Stimulated activated CD8-positive, alpha-beta memory T cell treated with anti-CD3 and anti-CD28 coated beads, Interleukin-7, amount 100 ng/mL, for 24 hours (primary cell): Measurements from ENCODE around the gene PDE4D.
A peak's percentile ranks its signal among the peaks of the same experiment; 100 is the strongest.

Source experiments
- DNase-seq: peaks from one replicate; pipeline ENCODE4 v3.0.0-alpha.2; 2020; ENCODE audit warnings: low read depth

Gene PDE4D

DNA sequence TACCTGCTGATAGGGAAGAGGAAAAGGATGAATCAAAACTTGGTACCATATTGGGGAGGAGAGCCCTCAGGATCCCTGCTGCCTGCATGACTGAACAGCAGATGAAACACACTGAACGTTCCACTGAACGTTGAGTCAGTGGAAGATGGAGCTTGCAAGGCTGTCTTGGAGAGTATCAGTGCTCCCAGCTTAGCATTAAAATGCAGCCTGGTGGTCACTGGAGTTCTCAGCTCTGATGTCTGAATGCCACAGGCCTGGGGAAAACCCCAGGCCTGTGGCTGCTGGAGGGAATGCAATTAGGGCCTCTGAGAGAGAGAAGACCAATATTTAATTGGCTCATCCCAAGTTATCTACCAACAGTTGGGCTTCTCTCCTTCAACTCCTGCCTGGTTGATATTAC, 54.5 kb downstream of the PDE4D start:
- no peak for DNase-seq

DNA sequence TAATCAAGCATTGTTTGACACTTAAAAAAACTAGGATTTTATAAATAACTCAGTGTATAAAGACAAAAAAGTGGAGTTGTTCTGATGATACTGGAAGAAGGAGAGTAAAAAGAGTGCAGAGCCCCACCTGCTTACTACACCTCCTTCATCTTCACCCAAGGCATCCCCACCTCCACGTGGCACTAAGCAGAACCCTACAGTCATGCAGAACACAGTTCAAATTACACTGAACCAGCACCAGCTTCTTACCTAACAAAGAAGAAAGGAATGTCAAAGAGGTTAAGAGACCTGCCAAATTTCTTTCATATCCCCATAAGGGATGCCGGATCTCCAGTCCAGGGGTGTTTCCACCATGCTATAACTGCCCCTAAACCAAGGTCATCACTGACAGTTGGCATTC, 55.5 kb downstream of the PDE4D start:
- DNase-seq: no peak

DNA sequence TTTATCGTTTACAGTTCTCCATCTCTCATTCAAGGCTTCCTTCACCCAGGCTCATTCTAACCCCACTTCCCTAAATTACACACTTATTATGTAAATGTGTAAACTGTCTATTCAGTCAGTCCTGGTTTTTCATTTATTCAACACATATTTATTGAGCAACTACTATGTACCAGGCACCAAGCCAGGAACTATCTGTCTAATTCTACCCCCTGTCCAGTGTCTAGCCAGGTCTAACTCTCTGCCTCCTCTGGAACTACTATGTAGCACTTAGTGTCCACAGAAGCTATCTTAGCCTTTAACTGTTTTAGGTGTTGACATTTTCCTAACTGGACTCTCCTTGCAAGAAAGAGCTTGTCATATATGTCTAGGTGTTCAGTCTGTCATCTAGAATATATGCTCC, 56.5 kb downstream of the PDE4D start:
- DNase-seq: no peak

DNA sequence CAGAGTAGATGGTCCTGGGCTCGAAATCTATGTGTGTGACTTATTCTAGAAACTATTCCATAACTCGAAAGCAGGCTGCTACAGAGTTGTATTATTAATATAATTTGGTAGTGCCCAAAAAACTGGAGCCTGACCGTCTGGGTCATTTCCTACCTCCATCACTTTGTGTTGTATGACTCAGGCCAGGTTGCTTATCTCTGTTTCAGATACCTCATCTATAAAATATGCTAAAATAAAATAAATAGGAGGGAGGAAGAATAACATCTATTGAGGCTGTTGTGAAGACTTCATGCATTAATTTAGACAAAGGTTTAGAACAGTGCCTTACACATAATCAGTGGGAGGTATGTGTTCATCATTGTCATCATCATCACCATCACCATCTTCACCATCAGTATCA, 57.7 kb downstream of the PDE4D start:
- no peak for DNase-seq

DNA sequence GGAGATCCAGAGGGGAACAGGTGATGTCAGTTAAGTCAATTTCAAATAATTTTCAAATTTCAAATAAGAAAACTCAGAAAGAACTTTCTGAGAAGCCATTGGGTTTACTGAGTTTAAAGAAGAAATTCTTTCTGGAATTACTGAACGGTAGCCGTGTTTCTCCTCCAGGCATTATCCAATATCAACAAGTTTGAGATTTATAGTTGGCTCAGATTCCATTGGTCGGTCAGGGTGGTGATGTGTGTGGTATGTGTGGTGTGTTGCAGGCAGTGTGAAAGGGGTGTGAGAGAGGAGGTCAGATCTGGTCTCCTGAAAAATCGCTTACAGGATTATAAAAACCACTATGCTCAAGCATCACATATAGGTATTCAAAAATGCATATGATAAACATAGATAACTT, 60.1 kb downstream of the PDE4D start:
- DNase-seq: no peak

DNA sequence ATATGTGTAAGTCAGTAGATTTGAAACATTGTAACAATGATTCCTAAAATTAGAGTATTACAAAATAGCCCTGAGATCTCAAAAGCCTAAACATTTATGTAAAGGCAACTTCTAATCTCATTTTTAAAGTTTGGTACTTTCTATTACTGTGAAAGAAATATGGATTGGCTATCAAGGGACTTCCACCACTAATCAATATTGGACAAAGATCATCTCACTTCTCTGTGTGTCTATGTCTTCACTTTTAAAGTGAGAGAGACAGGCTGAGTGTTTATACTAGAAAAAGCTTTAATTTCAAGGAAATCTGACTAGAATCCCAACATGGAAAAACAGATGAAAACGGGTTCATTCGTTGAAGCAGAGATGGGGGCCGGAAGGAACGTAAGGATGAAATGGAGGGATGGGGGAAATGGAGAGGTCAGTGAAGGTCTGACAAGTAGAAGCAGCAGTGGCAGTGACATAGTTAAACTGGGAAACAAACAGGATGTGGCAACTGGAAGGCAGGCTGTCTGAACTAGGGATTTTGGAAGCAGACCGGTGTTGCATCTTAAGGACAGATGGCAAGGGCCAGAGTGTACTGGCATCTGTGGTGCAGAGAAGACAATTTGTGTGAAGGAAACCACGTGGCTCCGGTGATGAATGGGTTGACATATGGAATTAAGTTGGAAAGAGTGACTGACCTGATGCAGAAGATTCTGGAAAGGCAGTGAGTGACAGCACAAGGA, 60.8 kb downstream of the PDE4D start:
- DNase-seq: no peak

DNA sequence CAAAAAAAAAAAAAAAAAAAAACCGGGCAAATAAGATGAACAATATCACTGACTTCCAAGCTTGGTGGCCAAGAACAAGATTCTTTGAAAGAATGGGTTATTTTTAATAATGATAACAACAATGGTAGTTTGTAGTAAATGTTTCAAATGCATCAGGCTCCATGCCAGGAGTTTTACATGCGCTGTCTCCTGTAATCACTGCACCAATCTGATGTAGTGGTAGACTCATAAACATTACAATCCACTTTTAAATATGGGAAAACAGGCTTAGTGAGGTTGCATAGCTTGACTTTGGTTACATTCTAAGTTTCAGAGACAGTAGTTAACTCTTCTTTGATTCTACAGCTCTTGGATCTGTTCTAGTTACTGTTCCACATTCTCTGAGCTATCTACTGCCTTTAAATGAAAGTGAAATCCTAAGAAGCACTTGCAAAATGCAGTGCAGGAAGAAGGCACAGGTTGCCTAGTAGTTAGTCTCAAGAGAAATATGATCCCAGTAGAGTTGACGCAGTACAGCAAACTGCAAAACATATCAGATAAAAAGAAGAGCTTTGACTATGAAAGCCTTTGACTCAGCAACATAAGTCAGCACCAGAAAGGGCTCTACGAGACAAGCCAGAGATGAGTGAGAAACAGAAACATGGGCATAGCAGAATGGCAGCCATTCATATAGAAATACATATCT, 62.1 kb downstream of the PDE4D start:
- no peak for DNase-seq

DNA sequence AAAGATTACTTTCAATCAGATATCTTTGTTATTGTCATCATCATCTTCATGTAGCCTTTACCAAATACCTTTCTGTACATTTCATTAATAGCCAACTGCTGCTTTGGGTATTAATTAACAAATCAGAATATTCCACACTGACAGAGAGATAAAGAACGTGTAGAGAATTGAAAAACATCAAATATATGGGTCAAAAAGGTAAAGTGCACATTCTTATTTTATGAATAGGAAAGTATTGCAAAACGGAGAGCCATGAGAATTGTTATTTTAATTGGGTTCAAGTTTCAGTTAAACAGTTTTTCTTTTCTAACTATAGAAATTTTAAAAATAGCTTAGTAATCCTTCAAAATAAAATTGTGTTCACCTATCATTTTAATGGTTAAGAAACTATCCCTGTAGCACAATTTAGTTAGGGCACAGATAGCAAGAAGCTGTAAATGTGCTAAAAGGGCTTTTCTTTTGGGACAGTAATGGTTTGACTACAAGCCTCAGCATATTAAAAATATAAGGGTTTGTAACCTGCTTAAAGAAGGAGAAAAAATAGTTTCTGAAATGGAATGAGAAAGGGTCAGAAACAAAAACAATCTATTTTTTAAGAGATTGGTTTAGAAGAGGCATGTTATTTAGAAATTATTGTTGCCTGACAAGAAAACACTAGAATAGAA, 62.9 kb downstream of the PDE4D start:
- DNase-seq: no peak

DNA sequence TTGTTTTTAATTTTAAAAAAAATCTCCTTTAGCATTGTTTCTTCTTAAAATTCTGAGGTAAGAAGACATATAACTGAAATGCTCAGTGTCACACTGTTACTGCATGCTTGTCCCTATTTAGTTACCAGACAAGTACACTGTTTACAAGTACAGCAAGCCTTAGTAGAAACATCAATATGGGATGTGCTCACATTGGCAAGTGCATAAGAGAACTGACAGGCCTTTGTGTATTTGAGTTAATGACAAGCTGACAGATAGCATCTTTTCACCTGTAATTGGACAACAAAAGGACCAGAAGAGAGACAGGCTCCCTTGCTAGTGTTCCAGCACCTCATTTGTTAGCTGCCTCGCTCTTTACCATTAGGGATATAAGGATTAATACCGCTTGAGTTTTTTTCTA, 63.6 kb downstream of the PDE4D start:
- DNase-seq: no peak

DNA sequence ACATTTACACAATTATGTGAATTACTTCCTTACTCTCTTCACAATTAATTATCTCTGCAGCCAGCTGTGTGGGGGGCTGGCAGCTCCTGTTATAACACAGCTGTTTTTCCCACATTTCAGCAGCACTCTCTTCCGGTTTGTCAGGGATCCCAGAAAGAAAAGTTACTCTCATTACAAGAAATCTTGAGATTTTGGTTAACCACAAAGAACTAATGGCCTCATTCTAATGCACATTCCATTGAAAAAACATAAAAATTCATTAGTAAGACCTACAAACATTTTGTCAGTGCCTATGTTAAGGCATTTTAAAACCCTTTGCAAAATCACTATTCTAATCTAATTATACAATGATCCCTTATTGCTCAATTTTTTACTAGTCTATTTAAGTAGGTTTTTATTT, 64.1 kb downstream of the PDE4D start:
- no peak for DNase-seq

DNA sequence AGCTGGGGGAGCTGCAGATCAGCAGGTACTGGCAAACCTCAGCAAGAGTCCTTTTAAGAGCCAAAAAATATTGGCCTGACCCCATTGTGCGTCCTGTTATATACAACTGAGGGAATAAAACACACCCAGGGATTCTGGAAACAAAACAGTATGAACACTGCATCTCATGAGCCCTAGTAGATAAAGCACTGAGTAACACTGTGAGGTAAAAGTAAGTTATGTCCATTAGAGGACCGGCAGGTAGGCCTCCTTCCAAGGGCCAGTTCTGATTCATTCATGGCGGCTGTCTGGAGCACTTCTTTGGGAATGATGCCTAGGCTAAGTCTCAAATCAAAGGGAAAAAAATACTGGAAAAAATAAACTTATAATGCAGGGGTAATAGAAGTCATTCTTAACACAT, 64.9 kb downstream of the PDE4D start:
- no peak for DNase-seq

DNA sequence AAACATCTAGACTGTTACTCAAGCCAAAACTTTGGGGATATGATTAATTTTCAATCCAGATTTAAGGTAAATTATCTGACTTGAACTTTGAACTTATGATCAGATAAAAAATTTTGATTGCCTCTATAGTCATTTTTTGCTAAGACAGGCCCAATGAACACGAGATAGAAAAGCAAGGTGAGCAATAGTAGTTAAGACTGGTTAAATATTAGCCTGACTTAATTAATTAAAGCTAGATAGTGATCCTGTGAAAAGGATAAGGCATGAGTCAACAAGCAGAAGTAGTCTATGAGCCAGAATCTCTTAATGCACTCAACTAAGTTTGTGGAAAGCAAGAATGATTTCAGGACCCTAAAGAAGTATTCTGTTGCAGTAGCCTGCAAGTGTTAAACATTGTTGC, 66.5 kb downstream of the PDE4D start:
- no peak for DNase-seq

DNA sequence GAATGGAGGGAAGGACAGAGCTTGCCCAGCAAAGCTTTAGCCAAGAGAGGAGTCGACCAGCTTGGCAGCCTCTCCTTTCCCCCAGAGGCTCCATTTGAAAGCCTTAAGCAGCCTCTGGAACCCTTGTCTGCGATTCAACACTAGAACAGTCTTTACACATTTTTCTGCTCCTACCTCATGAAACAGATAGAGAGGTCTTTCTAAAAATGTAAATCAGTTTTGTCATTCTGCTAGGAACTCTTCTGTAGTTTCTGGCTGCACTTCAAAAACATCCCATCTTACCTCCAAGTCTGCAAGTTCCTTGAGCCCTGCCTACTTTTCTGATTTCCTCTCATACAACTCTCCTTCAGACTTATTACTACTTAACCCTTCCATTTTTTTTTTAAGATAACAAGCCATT, 70.1 kb downstream of the PDE4D start:
- no peak for DNase-seq

DNA sequence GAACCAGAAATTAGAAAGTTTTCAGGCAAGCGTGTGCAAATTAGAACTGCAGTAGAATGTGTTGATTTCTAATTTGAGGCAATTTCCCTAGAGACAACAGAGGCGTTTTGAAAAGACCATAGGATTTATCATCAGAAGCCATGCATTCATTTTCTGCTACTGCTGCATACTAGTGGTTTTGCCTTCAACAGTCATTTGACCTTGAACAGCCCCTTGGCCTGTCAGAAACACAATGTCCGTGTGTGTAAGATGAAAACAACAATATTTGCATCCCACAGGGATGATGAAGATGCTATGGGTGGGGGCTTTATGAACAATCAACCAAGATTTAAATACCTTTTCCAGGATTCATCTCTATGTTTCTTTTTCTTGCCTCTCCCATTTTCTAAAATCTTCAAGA, 73.7 kb downstream of the PDE4D start:
- DNase-seq: no peak

DNA sequence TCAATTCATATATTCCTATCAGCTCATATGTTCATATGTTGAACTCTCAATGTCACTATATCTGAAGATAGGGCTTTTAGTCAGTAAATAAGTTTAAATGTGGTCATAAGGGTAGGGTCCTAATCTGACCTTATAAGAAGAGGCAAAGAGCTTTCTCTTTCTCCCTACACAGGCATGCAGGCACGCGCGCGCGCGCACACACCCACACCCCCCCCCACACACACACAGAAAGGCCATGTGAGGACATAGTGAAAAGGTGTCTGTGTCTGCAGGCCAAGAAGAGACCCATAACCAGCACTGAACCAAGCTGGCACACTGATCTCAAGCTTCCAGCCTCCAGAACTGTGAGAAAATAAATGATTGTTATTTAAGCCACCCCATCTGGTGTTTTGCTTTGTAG, 76.0 kb downstream of the PDE4D start:
- no peak for DNase-seq

DNA sequence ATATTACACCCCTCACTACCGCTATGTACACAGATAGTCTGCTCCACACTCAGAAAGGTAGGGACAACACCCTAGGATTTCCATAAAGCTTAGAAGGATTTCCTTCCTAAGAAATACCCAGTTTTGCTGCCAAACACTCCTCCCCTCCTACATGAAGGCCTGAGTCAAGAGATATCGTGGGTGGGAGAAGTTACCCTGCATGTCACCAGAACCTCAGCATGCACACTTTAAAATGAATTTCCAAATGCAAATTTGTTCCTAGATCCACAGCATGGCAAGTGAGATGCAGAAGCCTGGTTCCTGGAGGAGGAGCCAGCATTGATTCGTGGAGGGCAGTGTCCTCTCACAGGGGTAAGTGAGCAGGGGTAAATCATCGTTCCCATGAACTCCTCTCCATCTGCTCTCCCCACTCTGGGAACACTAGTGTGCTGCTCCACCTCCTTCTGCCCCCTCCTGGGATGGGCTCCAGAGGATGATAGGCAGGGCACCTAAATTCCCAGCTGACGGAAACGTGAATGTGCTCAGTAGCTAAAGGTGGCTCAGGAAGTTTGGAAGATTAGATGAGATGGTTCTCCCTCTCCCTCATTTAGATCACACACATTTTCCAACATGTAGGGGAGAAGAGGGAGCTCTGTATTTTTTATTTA, 76.7 kb downstream of the PDE4D start:
- DNase-seq: no peak

DNA sequence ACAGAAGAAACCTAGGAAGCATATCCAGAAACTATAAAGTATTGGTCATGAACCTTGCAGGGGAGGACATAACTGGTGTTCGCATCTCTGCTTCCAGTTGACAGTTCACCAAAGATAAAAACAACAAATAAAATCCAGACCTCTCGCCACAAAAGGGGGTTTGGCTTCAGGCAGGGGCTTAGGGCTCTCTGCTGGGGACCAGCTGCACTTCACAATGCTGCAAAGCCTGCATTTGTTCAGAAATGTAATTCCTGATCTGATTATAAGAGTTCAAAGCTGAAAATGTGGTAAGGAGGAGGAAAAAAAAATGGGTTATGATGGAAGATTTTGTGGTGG, 79.0 kb downstream of the PDE4D start:
- no peak for DNase-seq

DNA sequence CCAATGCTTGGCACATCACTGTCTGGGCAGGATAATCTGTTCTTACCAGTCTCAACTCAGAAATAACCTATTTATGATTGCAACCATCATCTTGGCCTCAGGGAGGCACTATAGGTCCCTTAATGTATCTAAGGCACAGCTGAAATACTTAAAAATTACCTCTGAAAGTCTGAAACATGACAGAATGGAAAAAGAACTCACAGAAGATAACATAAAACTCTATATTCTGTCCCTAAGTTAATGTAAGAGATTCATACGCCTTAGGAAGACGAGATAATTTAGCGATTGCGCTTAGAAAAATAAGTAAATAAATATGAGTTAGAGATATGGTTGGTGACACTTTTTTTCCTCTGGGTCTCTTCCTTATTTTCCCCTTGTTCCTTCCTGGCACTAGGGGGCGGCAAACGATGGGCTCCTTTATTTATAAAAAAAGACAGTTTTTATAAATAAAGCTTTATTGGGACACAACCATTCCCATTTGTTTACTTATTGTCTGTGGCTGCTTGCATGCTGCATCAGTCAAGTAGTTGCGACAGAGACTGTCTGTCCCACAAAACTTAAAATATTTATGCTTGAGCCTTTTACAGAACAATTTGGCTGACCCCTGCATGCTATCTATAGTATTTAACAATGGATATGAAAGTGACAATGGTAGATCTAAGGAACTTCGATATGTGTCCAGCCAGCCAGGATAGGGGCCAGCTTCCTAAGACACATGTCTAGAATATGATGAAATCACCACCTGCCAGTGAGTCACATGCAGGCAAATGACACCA, 79.6 kb downstream of the PDE4D start:
- no peak for DNase-seq

DNA sequence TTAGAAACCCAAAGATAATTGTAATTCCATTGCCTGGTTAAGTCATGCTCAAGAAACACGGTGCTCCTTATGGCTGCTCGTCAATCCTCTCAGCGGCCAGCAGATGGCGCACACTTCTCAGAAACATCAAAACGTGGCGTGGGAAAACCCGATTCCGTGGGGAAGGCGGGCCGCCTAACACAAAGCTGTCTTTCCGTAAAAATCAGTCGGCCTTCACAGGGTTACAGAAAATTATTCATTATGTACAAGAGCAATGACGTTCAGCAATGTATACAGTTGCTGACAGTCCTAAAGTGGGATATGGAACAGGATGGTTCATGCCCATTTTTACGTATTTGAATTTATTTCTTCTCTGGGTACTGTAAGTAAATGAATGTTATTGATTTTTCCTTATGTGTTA, 83.5 kb downstream of the PDE4D start:
- DNase-seq: peak; percentile 19

DNA sequence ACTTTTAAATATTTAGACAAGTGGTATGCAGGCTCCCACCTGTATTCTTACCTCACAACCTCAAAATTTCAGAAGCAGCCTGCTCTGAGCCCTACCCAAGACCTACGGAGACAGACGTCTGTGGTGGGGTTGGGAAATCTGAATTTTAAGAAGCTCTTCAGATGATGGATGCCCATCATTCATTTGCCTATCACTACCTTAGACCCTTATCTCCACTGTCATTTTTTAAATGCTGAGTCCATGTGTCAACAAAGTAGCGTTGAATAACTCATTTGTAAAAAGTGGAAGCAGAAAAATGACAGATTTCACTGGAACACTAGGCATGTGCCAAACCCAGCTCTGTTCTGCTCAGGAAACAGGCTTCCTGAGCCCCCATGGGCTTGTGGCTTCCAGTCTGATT, 85.7 kb downstream of the PDE4D start:
- no peak for DNase-seq

DNA sequence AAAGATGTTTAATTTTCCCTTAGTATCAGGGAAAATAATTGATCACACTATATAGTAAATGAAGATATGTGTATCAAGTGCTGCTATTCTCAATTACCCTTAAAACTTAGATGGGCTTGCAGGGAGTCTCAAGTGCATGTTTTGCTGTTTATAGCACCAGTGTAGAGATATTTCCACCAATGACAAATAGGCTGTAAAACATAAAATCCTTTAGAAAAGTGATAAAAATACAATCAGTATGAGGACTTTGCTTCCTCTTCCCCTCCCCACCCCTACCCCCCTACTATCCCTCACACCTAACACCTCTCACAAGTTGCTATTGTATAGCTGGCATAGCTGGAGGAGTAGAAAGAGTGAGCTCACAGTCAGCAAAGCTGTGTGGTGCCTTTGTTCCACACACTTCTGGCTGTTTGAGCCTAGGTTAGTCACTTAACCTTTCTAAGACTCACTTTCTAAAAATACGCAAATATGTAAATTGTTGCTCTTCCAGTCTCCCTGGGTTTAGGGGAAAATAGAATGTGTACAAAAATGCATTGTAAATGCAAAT, 93.1 kb downstream of the PDE4D start:
- no peak for DNase-seq
